Iris pigment epithelial cell (primary cell): ENCODE data around the gene SLC2A8.

Source experiments
- DNase-seq: peaks from one replicate; pipeline ENCODE4 v3.0.0-alpha.2; 2011; ENCODE audit warnings: low read depth

Gene SLC2A8

DNA sequence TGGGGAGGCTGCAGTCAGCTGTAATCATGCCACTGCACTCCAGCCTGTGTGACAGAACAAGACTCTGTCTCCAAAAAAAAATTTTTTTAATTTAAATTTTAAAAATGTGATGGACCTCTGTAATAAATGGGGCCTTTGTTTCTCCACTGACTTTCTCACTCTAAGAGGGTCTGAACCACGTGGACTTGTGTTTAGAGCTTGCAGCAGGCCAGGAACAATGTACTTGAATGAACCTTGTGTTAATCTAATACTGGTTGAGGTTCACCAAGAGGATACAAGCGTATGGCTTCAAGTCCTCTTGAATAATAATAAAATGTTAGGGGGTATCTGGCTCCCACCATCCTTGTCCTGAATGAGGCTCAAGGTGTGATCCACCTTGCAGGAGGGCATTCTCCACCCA is 14.4 kb upstream of the SLC2A8 start:
- DNase-seq, result no peak

GRCh38 chr9:127384016-127384730 is 12.8 kb upstream of the SLC2A8 start:
- DNase-seq, result no peak

GRCh38 chr9:127384901-127385300 is 12.1 kb upstream of the SLC2A8 start:
- DNase-seq, result no peak

DNA sequence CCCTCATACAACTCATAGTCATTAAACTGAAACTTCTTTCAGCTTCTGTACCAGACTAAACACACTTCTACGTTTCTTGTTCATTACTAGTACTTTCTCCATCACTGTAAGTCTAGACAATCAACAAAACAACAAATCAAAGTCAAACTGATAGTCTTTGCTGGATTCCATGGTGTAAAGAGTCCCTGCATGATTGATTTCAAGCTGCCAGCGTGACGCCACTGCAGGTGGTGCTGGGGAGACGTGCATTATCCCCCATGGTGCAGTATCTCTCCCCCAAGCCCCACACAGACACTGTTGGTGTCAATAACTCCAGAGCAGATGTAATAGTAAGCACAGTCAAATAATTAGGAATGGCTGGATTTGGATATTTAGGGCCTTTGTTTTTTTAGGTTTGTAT is 10.7 kb upstream of the SLC2A8 start:
- no peak for DNase-seq

GRCh38 chr9:127386981-127387380 is 10.0 kb upstream of the SLC2A8 start:
- no peak for DNase-seq

GRCh38 chr9:127388037-127388855 is 8.7 kb upstream of the SLC2A8 start:
- peak; percentile 99 for DNase-seq

DNA sequence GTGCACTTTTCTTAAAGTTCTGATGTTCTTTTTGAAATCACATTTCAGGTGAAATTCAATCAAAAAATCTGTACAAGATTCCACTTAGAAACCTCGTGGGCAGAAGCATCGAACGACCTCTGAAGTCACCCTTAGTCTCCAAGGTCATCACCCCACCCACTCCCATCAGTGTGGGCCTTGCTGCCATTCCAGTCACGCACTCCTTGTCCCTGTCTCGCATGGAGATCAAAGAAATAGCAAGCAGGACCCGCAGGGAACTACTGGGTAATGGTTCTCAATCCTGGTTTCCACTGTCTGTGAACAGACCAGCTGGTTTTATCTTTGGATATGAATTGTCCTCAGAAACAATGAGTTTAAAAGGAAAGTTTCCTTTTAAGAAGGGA is 8.1 kb upstream of the SLC2A8 start:
- DNase-seq, result no peak

GRCh38 chr9:127389381-127390247 is 7.4 kb upstream of the SLC2A8 start:
- DNase-seq, result no peak

DNA sequence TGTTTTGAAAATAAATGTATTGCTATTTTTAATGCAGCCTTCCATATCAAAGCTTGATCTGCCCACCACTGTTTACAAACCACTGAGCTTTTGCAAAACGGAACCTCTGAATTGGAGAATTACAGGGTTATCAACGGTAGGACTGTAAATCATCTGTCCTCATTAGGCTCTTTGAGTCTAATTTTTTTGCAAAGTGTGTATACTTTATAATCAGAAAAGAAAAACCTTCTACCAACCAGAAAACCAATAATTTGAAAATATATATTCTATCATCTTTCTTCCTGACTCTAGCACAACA is 6.8 kb upstream of the SLC2A8 start:
- DNase-seq, result no peak

- no peak for DNase-seq
Observed at GRCh38 chr9:127390563-127390962, 6.4 kb upstream of the SLC2A8 start.

GRCh38 chr9:127392166-127392565 is 4.8 kb upstream of the SLC2A8 start:
- DNase-seq, result no peak

GRCh38 chr9:127392976-127393375 is 4.0 kb upstream of the SLC2A8 start:
- no peak for DNase-seq

DNA sequence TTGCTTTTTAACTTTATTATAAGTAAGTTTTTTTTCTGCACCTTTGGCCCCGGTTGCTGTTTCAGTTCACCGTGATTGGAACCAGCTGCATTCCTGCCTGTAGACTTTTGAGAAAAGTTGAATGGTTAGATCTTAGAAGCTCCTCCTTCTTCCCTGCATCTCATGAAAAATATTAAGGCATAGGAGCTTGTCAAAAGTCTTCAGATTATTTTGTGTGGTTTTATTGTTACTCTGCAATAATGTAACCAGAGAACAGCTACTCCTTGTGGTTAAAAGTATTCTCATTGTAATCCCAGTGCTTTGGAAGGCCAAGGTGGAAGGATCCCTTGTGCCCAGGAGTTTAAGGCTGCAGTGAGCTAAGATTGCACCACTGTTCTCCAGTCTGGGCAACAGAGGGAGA is 3.3 kb upstream of the SLC2A8 start:
- DNase-seq, result peak; percentile 49

GRCh38 chr9:127395497-127396252 is 1.3 kb upstream of the SLC2A8 start:
- peak; percentile 15 for DNase-seq

DNA sequence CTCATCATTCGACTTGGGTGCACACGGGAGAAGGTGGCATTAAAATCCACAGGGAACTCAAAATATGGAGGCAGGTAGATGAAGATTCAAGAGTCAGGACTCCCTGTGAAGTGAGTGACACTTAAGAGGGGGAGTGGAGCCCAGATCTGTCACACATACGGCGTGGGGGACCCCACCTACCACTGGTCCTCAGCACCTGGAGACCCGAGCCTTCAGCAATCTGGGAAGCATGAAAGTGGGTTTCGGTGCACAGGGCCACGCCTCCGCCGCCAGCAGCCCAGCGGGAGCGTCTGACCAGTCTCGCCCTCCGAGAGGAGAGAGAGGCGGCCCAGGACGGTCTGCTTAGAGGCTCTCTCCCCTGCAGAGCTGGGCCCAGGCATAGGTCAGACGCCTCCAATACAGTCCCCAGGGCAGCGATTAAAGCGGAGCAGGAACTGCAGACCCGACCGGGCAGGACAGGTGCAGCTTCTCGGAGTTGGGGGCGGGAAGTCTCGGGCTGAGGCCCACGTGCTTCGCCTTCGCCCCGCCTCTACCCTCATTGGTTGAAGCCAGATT is 639 bp upstream of the SLC2A8 start:
- no peak for DNase-seq

- DNase-seq, result peak; percentile 39
Observed at GRCh38 chr9:127397646-127398274, 791 bp downstream of the SLC2A8 start.

DNA sequence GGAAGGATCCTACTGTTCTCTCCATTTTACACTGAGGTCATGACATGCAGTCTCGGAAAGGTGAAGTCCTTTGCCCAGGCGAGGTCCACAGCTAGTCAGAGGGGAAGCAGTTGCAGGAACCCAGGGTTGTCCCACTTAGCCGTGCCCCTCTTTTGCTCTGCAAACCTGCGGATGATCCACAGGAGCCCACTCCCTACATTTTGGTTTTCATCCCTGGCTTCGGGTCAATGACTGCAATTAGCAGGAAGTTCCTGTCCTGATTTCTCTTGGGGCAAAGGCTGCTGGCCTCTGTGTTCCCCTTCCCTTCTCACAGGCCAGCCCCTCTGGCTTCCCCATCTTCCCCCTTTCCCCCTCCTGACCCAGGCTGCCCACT is 1.3 kb downstream of the SLC2A8 start:
- DNase-seq, result no peak

- DNase-seq, result no peak
Observed at GRCh38 chr9:127398715-127399400, 1.9 kb downstream of the SLC2A8 start.

- DNase-seq, result no peak
Observed at GRCh38 chr9:127399736-127400269, 2.8 kb downstream of the SLC2A8 start.

DNA sequence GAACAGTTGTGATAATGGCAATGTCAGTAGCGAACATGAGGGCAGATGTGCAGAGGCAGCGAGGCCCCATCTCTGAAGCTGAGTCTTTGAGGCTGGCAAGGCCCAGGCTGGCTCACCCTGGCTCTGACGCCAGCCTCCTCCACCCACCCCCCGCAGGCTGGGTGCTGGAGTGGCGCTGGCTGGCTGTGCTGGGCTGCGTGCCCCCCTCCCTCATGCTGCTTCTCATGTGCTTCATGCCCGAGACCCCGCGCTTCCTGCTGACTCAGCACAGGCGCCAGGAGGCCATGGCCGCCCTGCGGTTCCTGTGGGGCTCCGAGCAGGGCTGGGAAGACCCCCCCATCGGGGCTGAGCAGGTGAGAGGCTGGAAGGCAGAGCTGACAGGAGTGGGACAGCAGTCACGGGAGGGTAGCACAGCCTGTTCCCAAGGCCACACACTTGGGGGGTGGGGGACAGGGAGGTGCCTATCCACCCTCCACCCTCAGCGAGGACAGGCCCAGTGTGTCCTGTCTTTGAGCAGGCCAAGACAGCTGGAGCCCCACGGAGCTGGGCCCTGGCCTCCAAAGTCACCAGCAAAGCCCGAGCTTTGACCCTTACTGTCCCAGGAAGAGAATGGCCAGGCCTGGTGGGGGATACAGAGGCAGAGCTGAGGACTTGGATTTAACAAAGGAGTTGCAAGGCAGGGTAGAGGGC is 5.6 kb downstream of the SLC2A8 start:
- DNase-seq, result no peak
